Glutamatergic neuron (in vitro differentiated cells): ENCODE measurements around the gene CACNB2. TPM values are rescaled to one million over a fixed set of nuclear protein-coding genes. Genes with fewer than 3 reads are reported as not detected.

Source experiments
- DNase-seq: peaks from one replicate; pipeline ENCODE4 v3.0.0; 2022
- H3K27ac Mint-ChIP-seq: one replicate; pipeline ENCODE4 v1.8.0; 2020; ENCODE audit warnings: mild to moderate bottlenecking, mixed read lengths, inconsistent platforms; ENCODE audit not compliant: unreplicated experiment
- H3K27me3 Mint-ChIP-seq: one replicate; pipeline ENCODE4 v1.8.0; 2020; ENCODE audit warnings: mild to moderate bottlenecking, moderate library complexity, mixed read lengths, inconsistent platforms; ENCODE audit not compliant: unreplicated experiment
- H3K36me3 Mint-ChIP-seq: one replicate; pipeline ENCODE4 v1.8.0; 2020; ENCODE audit warnings: mild to moderate bottlenecking, mixed read lengths, inconsistent platforms; ENCODE audit not compliant: unreplicated experiment
- H3K4me1 Mint-ChIP-seq: one replicate; pipeline ENCODE4 v1.8.0; 2020; ENCODE audit warnings: mild to moderate bottlenecking, low read depth, mixed read lengths, inconsistent platforms; ENCODE audit not compliant: unreplicated experiment
- H3K4me3 Mint-ChIP-seq: one replicate; pipeline ENCODE4 v1.8.0; 2020; ENCODE audit warnings: mild to moderate bottlenecking, mixed read lengths, inconsistent platforms; ENCODE audit not compliant: unreplicated experiment
- H3K9me3 Mint-ChIP-seq: one replicate; pipeline ENCODE4 v1.8.0; 2020; ENCODE audit warnings: mild to moderate bottlenecking, moderate library complexity, mixed read lengths, inconsistent platforms; ENCODE audit not compliant: unreplicated experiment
- total RNA-seq: library from RNA; stranded (reverse); fragmentation: NEBNext Ultra II Directional; extraction: Animal tissue kit (Norgen Biotek cat#: 25700); gene quantifications from one replicate; pipeline ENCODE4 v1.2.1, GENCODE V29; 2021; ENCODE audit not compliant: unreplicated experiment
- TF ChIP-seq, protein P1 (sequence below): fragments of 200-600 bp; sonication (generic); IDR thresholded peaks from one replicate; pipeline ENCODE4 v1.5.0; 2021; ENCODE audit not compliant: partially characterized antibody, unreplicated experiment

The CACNB2 gene
- total RNA-seq, 1 donor from 2014 or later = 3.2 TPM

DNA sequence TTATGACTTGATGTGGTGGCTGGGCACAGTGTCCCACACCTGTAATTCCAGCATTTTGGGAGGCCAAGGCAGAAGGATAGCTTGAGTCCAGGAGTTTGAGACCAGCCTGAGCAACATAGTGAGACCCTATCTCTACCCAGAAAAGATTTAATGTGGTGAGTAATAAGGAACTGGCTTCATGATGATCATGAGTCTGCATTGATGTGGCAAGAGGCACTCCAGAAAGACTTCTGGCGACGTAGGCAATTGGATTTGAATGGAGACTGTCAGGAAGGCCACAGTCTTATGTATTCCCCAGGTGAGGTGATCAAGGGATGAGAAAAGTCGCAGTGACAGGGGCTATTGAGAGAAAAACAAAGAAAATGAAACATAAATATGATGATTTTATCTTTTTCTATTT lies 138.0 kb downstream of the CACNB2 start:
- H3K4me1 Mint-ChIP-seq = peaks cover 2% of the 10 kb centered on the region
- no peak overlapping the region for H3K4me3 Mint-ChIP-seq
- DNase-seq = no peak
- no peaks in the 10 kb centered on the region for H3K36me3 Mint-ChIP-seq
- no peaks in the 10 kb centered on the region for H3K27me3 Mint-ChIP-seq
- H3K9me3 Mint-ChIP-seq = no peaks in the 10 kb centered on the region
- TF ChIP-seq, protein P1, sequence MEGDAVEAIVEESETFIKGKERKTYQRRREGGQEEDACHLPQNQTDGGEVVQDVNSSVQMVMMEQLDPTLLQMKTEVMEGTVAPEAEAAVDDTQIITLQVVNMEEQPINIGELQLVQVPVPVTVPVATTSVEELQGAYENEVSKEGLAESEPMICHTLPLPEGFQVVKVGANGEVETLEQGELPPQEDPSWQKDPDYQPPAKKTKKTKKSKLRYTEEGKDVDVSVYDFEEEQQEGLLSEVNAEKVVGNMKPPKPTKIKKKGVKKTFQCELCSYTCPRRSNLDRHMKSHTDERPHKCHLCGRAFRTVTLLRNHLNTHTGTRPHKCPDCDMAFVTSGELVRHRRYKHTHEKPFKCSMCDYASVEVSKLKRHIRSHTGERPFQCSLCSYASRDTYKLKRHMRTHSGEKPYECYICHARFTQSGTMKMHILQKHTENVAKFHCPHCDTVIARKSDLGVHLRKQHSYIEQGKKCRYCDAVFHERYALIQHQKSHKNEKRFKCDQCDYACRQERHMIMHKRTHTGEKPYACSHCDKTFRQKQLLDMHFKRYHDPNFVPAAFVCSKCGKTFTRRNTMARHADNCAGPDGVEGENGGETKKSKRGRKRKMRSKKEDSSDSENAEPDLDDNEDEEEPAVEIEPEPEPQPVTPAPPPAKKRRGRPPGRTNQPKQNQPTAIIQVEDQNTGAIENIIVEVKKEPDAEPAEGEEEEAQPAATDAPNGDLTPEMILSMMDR = no peak
- H3K27ac Mint-ChIP-seq = no peak overlapping the region

DNA sequence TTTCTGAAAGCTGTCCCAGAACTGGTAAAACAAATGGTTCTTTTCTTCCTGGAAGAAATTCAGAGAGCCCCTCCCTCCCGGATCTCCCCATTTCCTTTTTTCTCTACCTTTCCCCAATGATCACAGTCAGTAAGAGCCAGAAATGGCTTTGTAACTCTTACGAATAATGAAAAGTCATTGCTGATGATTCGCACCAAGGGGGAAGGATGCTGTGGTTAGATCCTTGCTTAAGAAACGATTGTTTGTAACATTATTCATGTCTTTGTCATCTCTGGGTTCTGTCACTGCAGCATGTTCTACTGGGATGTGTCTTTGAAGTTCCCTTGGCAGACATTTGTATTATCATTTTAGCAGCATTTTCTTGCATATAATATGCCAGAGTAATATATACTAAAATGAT lies 138.9 kb downstream of the CACNB2 start:
- Mint-ChIP-seq H3K36me3 (no peaks in the 10 kb centered on the region), H3K27me3 (no peaks in the 10 kb centered on the region), H3K9me3 (no peaks in the 10 kb centered on the region), H3K27ac (no peak overlapping the region), H3K4me1 (peaks cover 2% of the 10 kb centered on the region), H3K4me3 (no peak overlapping the region)
- DNase-seq = no peak
- TF ChIP-seq, protein P1 = no peak

DNA sequence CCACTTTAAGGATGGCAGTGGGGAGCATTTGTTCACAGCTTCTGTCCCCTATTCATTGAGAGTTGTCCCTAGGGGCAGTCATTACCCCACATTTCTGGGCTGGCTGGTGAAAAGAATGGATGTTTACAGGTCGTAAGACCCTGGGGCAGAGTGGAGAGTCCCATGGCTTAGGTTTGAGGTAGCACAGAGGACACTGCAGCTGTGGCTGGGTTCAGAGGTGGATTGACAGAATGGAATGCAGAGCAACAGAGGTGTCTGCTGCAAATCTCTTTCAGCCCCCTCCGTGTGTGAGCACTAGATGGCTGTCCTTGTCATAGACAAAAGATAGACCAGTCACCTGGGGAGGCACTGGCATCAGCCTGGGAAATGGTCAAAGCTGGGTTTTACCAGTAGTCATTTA lies 141.9 kb downstream of the CACNB2 start:
- Mint-ChIP-seq H3K36me3 (no peaks in the 10 kb centered on the region), H3K27me3 (no peaks in the 10 kb centered on the region), H3K27ac (no peak overlapping the region), H3K4me1 (peaks cover 2% of the 10 kb centered on the region), H3K4me3 (no peak overlapping the region), H3K9me3 (no peaks in the 10 kb centered on the region)
- no peak for DNase-seq
- TF ChIP-seq, protein P1 = no peak

DNA sequence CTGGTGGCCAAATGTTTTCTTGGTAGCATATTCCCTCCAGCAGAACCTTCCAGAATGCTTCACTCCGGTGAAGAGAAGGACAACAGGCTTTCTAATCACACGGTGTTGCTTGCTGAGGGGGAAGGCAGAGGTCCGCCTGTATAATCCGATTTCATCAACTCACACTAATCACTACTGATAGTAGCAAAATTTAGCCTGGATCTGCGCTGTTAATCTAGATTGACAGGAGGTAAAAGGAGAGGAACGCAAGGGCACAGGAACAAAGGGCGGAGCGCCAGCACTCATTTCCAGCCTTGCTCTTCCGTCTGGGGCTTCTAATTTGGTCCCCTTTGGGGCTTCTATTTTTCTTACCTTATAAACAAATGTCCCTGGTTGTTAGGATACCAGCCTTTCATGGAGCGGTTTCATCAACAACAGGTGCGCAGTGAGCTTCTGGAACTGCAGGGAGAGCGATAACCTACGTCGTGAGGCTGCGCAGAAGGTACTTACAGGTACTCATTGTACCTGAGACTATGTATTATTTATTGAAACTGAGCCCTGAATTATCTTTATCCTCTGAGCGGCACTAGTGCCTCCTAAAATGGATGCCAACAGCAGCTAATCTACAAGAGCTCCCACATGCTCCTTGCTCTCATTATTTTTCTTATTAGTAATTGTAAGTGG lies 150.6 kb downstream of the CACNB2 start:
- TF ChIP-seq, protein P1 = no peak
- H3K4me3 Mint-ChIP-seq = no peak overlapping the region
- H3K36me3 Mint-ChIP-seq = no peaks in the 10 kb centered on the region
- no peaks in the 10 kb centered on the region for H3K27me3 Mint-ChIP-seq
- no peak overlapping the region for H3K27ac Mint-ChIP-seq
- no peak for DNase-seq
- H3K4me1 Mint-ChIP-seq = peaks cover 2% of the 10 kb centered on the region
- no peaks in the 10 kb centered on the region for H3K9me3 Mint-ChIP-seq
